MM.1S (cell line): ENCODE measurements around the gene CACUL1.

Experiments
- DNase-seq: peaks from one replicate; pipeline ENCODE4 v3.0.0-alpha.2; 2015
- H2AFZ ChIP-seq: fragments of 300-600 bp; sonication (generic); 2 replicates; pipeline ENCODE4 v1.6.0; 2016; ENCODE audit warnings: antibody characterized with exemption, low read length
- H3F3A ChIP-seq: fragments of 300-600 bp; sonication (generic); 2 replicates; pipeline ENCODE4 v1.6.1; 2016; ENCODE audit warnings: mild to moderate bottlenecking, antibody characterized with exemption, low read length, moderate library complexity, mixed read lengths; ENCODE audit not compliant: insufficient read depth
- H3K27ac ChIP-seq: fragments of 300-600 bp; sonication (generic); 2 replicates; pipeline ENCODE4 v1.5.1; 2016; ENCODE audit warnings: mild to moderate bottlenecking, low read length
- H3K27me3 ChIP-seq: fragments of 300-600 bp; sonication (generic); replicated peaks from 2 replicates; pipeline ENCODE4 v1.6.0; 2016; ENCODE audit warnings: low read length; ENCODE audit not compliant: insufficient read depth
- H3K36me3 ChIP-seq: fragments of 300-600 bp; sonication (generic); replicated peaks from 2 replicates; pipeline ENCODE4 v1.6.1; 2016; ENCODE audit warnings: mild to moderate bottlenecking, low read length, mixed read lengths; ENCODE audit not compliant: insufficient read depth
- H3K4me1 ChIP-seq: fragments of 300-600 bp; sonication (generic); 2 replicates; pipeline ENCODE4 v1.6.1; 2016; ENCODE audit warnings: low read length, mixed read lengths
- H3K4me2 ChIP-seq: fragments of 300-600 bp; sonication (generic); 2 replicates; pipeline ENCODE4 v1.6.0; 2016; ENCODE audit warnings: low read depth, low read length
- H3K4me3 ChIP-seq: fragments of 300-600 bp; sonication (generic); 2 replicates; pipeline ENCODE4 v1.5.1; 2016; ENCODE audit warnings: low read length, mixed read lengths
- H3K79me2 ChIP-seq: fragments of 300-600 bp; sonication (generic); 2 replicates; pipeline ENCODE4 v1.6.1; 2016; ENCODE audit warnings: mixed run types, low read length, mixed read lengths
- H3K9ac ChIP-seq: fragments of 300-600 bp; sonication (generic); 2 replicates; pipeline ENCODE4 v1.6.1; 2016; ENCODE audit warnings: low read length, mixed read lengths
- H3K9me2 ChIP-seq: fragments of 300-600 bp; sonication (generic); replicated peaks from 2 replicates; pipeline ENCODE4 v1.6.1; 2016; ENCODE audit warnings: mild to moderate bottlenecking, low read length, mixed read lengths; ENCODE audit not compliant: insufficient read depth
- H3K9me3 ChIP-seq: fragments of 300-600 bp; sonication (generic); replicated peaks from 2 replicates; pipeline ENCODE4 v1.6.1; 2016; ENCODE audit warnings: mild to moderate bottlenecking, low read length, mixed read lengths; ENCODE audit not compliant: insufficient read depth
- H4K20me1 ChIP-seq: fragments of 300-600 bp; sonication (generic); 2 replicates; pipeline ENCODE4 v1.6.1; 2016; ENCODE audit warnings: mild to moderate bottlenecking, low read length, moderate library complexity, mixed read lengths; ENCODE audit not compliant: insufficient read depth
- CTCF ChIP-seq: fragments of 300-600 bp; sonication (generic); IDR thresholded peaks from 2 replicates; pipeline ENCODE4 v1.5.1; 2016; ENCODE audit warnings: antibody characterized with exemption, low read length, mixed read lengths
- EZH2 ChIP-seq: fragments of 300-600 bp; sonication (generic); optimal IDR thresholded peaks from 2 replicates; pipeline ENCODE3; 2017; ENCODE audit warnings: low read depth, mild to moderate bottlenecking, antibody characterized with exemption, low read length, mixed read lengths
- EZH2phosphoT487 ChIP-seq: fragments of 300-600 bp; sonication (generic); IDR thresholded peaks from 2 replicates; pipeline ENCODE4 v1.6.1; 2018; ENCODE audit warnings: antibody characterized with exemption, low read length

CACUL1 gene

GRCh38 chr10:118694848-118695247 lies 59.9 kb downstream of the CACUL1 start:
- no peaks in the 10 kb centered on the region for H3K79me2 ChIP-seq
- no peaks in the 10 kb centered on the region for H3K9me3 ChIP-seq
- TF ChIP-seq EZH2phosphoT487 (no peak), EZH2 (no peak), CTCF (no peak)
- no peak overlapping the region for H3K9ac ChIP-seq
- peaks cover 10% of the 10 kb centered on the region; the same call in 1 of the 2 replicates for H3K4me1 ChIP-seq
- H3K4me2 ChIP-seq: no peak overlapping the region
- H3F3A ChIP-seq: no peaks in the 10 kb centered on the region
- 0 out of 2 replicates have a peak, but pooled peaks cover 6% of the 10 kb centered on the region for H3K36me3 ChIP-seq
- no peaks in the 10 kb centered on the region for H4K20me1 ChIP-seq
- H2AFZ ChIP-seq: no peak overlapping the region
- H3K27me3 ChIP-seq: no peaks in the 10 kb centered on the region
- no peak overlapping the region for H3K27ac ChIP-seq
- DNase-seq: no peak
- H3K9me2 ChIP-seq: no peaks in the 10 kb centered on the region
- no peak overlapping the region for H3K4me3 ChIP-seq

GRCh38 chr10:118692872-118693271 lies 61.9 kb downstream of the CACUL1 start:
- no peak for DNase-seq
- no peak overlapping the region for H3K27ac ChIP-seq
- no peak overlapping the region for H3K9ac ChIP-seq
- H3F3A ChIP-seq: no peaks in the 10 kb centered on the region
- no peaks in the 10 kb centered on the region for H3K9me2 ChIP-seq
- no peak overlapping the region for H2AFZ ChIP-seq
- H3K4me1 ChIP-seq: no peaks in the 10 kb centered on the region
- no peak overlapping the region for H3K4me2 ChIP-seq
- H3K9me3 ChIP-seq: no peaks in the 10 kb centered on the region
- 0 out of 2 replicates have a peak, but pooled peaks cover 6% of the 10 kb centered on the region for H3K36me3 ChIP-seq
- no peaks in the 10 kb centered on the region for H3K27me3 ChIP-seq
- no peaks in the 10 kb centered on the region for H3K79me2 ChIP-seq
- no peaks in the 10 kb centered on the region for H4K20me1 ChIP-seq
- no peak for TF ChIP-seq CTCF
- no peak for TF ChIP-seq EZH2
- no peak for TF ChIP-seq EZH2phosphoT487
- H3K4me3 ChIP-seq: no peak overlapping the region

GRCh38 chr10:118689070-118689858 lies 65.5 kb downstream of the CACUL1 start:
- DNase-seq: no peak
- Histone ChIP-seq H4K20me1 (no peaks in the 10 kb centered on the region), H2AFZ (no peak overlapping the region), H3F3A (no peaks in the 10 kb centered on the region), H3K36me3 (no peaks in the 10 kb centered on the region), H3K4me3 (no peak overlapping the region), H3K4me2 (no peak overlapping the region), H3K79me2 (no peaks in the 10 kb centered on the region), H3K27me3 (no peaks in the 10 kb centered on the region), H3K9ac (no peak overlapping the region), H3K4me1 (no peaks in the 10 kb centered on the region), H3K27ac (no peak overlapping the region), H3K9me2 (no peaks in the 10 kb centered on the region), H3K9me3 (no peaks in the 10 kb centered on the region)
- no peak for TF ChIP-seq EZH2

GRCh38 chr10:118687472-118687871 lies 67.3 kb downstream of the CACUL1 start:
- Histone ChIP-seq H2AFZ (no peak overlapping the region), H3K4me1 (no peaks in the 10 kb centered on the region), H3K4me2 (no peak overlapping the region), H3K79me2 (no peaks in the 10 kb centered on the region), H3K9ac (no peak overlapping the region), H3K4me3 (no peak overlapping the region), H3F3A (no peaks in the 10 kb centered on the region), H3K27me3 (no peaks in the 10 kb centered on the region), H3K27ac (no peak overlapping the region), H3K36me3 (no peaks in the 10 kb centered on the region), H4K20me1 (no peaks in the 10 kb centered on the region), H3K9me3 (no peaks in the 10 kb centered on the region), H3K9me2 (no peaks in the 10 kb centered on the region)
- no peak for DNase-seq
- TF ChIP-seq CTCF (no peak), EZH2 (no peak), EZH2phosphoT487 (no peak)
